Left lung (tissue), 10 donors: ENCODE measurements around the gene ARHGEF38. TPM values are rescaled to one million over a fixed set of nuclear protein-coding genes. Genes with fewer than 3 reads are reported as not detected.
A peak's percentile ranks its signal among the peaks of the same experiment; 100 is the strongest.
"Not testable (repeated sequence)": the region's sequence is repeated elsewhere in the genome, so short reads cannot be mapped to it uniquely, and the experiment has no call there.

ENCODE experiments used
- ATAC-seq: fragments of 200-7000 bp; cut with Tn5 transposase; one replicate; pipeline ENCODE4 v1.9.1; 2020; ENCODE audit warnings: moderate library complexity
- DNase-seq, 4 donors: peaks; one replicate each; pipeline ENCODE4 v3.0.0-alpha.2; 2013 to 2020
- H3K27ac ChIP-seq, 2 donors: fragments of 200-600 bp; sonication (generic) in 1 of 2; one replicate each; pipeline versions ENCODE4 v1.5.0 to v1.8.0; 2020 to 2021
- H3K27me3 ChIP-seq, 2 donors: fragments of 200-600 bp; sonication (generic) in 1 of 2; one replicate each; pipeline versions ENCODE4 v1.5.0 to v1.8.0; 2020 to 2021
- H3K36me3 ChIP-seq, 2 donors: fragments of 200-600 bp; sonication (generic) in 1 of 2; one replicate each; pipeline versions ENCODE4 v1.5.0 to v1.8.0; 2020 to 2021
- H3K4me1 ChIP-seq, 2 donors: fragments of 200-600 bp; one replicate each; pipeline ENCODE4 v1.8.0; 2021
- H3K4me3 ChIP-seq, 2 donors: fragments of 200-600 bp; sonication (generic) in 1 of 2; one replicate each; pipeline versions ENCODE4 v1.5.0 to v1.8.0; 2020 to 2021; ENCODE audit warnings: mild to moderate bottlenecking in 1 of 2
- H3K9me3 ChIP-seq, 2 donors: fragments of 200-600 bp; sonication (generic) in 1 of 2; one replicate each; pipeline versions ENCODE4 v1.5.0 to v1.8.0; 2020 to 2021
- CTCF ChIP-seq, 2 donors: fragments of 200-600 bp; sonication (generic) in 1 of 2; IDR thresholded peaks; one replicate each; pipeline versions ENCODE4 v1.5.0 to v1.8.0; 2021; ENCODE audit warnings: antibody characterized with exemption in 2 of 2
- intact Hi-C, 2 donors: fragments of 100-400 bp; cut with DNase I; formaldehyde crosslinking; loops; one replicate each; pipeline versions ENCODE4 v1.11.2 to v1.14.2; 2022
- polyA plus RNA-seq, 6 donors: library from polyadenylated mRNA; unstranded; fragments of 120-200 nt; gene quantifications; one replicate each; pipeline ENCODE4 v1.2.1, GENCODE V29; 2013; ENCODE audit not compliant: insufficient read length in 6 of 6
- total RNA-seq, 2 donors: library from RNA; stranded (reverse); fragmentation: NEBNext Ultra II Directional; extraction: Animal tissue kit (Norgen Biotek cat#: 25700); gene quantifications; one replicate each; pipeline ENCODE4 v1.2.1, GENCODE V29; 2021
- donor health status: DM: no; HTN: yes; CAD: no.
- donor health status: DM: no; HTN: no; CAD: no.

The ARHGEF38 gene
- total and polyA plus RNA-seq, 8 donors: 5.0 to 12.1 (median 8.4) TPM

GRCh38 chr4:105714071-105714521 is 161.7 kb downstream of the ARHGEF38 start:
- Histone ChIP-seq H3K27me3 (no peaks in the 10 kb centered on the region), H3K36me3 (peaks cover 0 to 2% of the 10 kb centered on the region in 2 donors), H3K27ac (no peak overlapping the region), H3K4me3 (peak overlapping the region in 1 of 2 donors; percentile 5), H3K9me3 (no peaks in the 10 kb centered on the region), H3K4me1 (peaks cover 9 to 28% of the 10 kb centered on the region in 2 donors)
- peak; percentile 33 for ATAC-seq
- no peak for DNase-seq
- intact Hi-C loops: no loop called here
- TF ChIP-seq CTCF (IDR thresholded peaks at IDR 0.05): no peak

- Histone ChIP-seq H3K4me1 (peaks cover 4 to 20% of the 10 kb centered on the region in 2 donors), H3K4me3 (no peak overlapping the region), H3K27me3 (no peaks in the 10 kb centered on the region), H3K27ac (no peak overlapping the region), H3K36me3 (peaks cover 0 to 4% of the 10 kb centered on the region in 2 donors), H3K9me3 (no peaks in the 10 kb centered on the region)
- no peak for TF ChIP-seq CTCF (IDR thresholded peaks at IDR 0.05)
- DNase-seq: no peak
- intact Hi-C loops: no loop called here
- ATAC-seq: no peak
These were observed 162.5 kb downstream of the ARHGEF38 start for GRCh38 chr4:105714932-105715331.

GRCh38 chr4:105715692-105716278 is 163.4 kb downstream of the ARHGEF38 start:
- peak in 2 of 4 donors; percentile 28 to 33 for DNase-seq
- Histone ChIP-seq H3K27ac (no peak overlapping the region), H3K4me1 (peaks cover 4 to 20% of the 10 kb centered on the region in 2 donors), H3K9me3 (no peaks in the 10 kb centered on the region), H3K36me3 (peaks cover 0 to 4% of the 10 kb centered on the region in 2 donors), H3K27me3 (no peaks in the 10 kb centered on the region), H3K4me3 (no peak overlapping the region)
- intact Hi-C loops: no loop called here
- peak; percentile 57 for ATAC-seq
- TF ChIP-seq CTCF (IDR thresholded peaks at IDR 0.05): peak in 1 of 2 donors; percentile 45

GRCh38 chr4:105719204-105719603 is 166.8 kb downstream of the ARHGEF38 start:
- Histone ChIP-seq H3K9me3 (no peaks in the 10 kb centered on the region), H3K4me3 (no peak overlapping the region), H3K27ac (no peak overlapping the region), H3K27me3 (no peaks in the 10 kb centered on the region), H3K4me1 (peaks cover 4 to 15% of the 10 kb centered on the region in 2 donors), H3K36me3 (peaks cover 0 to 4% of the 10 kb centered on the region in 2 donors)
- TF ChIP-seq CTCF (IDR thresholded peaks at IDR 0.05): no peak
- ATAC-seq: no peak
- intact Hi-C loops: no loop called here
- no peak for DNase-seq

GRCh38 chr4:105725623-105726022 is 173.2 kb downstream of the ARHGEF38 start:
- no peak for TF ChIP-seq CTCF (IDR thresholded peaks at IDR 0.05)
- Histone ChIP-seq H3K27ac (no peak overlapping the region), H3K9me3 (peaks cover 0 to 5% of the 10 kb centered on the region in 2 donors), H3K36me3 (peaks cover 0 to 17% of the 10 kb centered on the region in 2 donors), H3K4me1 (no peaks in the 10 kb centered on the region), H3K27me3 (no peaks in the 10 kb centered on the region), H3K4me3 (no peak overlapping the region)
- ATAC-seq (no peak), DNase-seq (no peak)
- intact Hi-C loops: no loop called here

- H3K27me3 ChIP-seq, DNase-seq, intact Hi-C loops, ATAC-seq, H3K4me1 ChIP-seq, H3K4me3 ChIP-seq, H3K27ac ChIP-seq: not testable (repeated sequence)
- Histone ChIP-seq H3K36me3 (peaks cover 0 to 28% of the 10 kb centered on the region in 2 donors), H3K9me3 (peaks cover 0 to 14% of the 10 kb centered on the region in 2 donors)
These were observed 177.5 kb downstream of the ARHGEF38 start for GRCh38 chr4:105729895-105730294.
